HEK293 (cell line): ENCODE results near the gene KIF5A.

Source experiments
- CTCF ChIA-PET: fragments of 350-600 bp; formaldehyde crosslinking; extraction: SDS; loops from one replicate; lab custom pipeline; 2021; ENCODE audit warnings: antibody characterized with exemption; lab: Yijun Ruan, JAX
- POLR2A ChIA-PET: fragments of 300-600 bp; formaldehyde crosslinking; extraction: SDS; loops from one replicate; lab custom pipeline; 2020; ENCODE audit warnings: antibody characterized with exemption, inconsistent platforms; lab: Yijun Ruan, JAX
- H3K27ac ChIP-seq: fragments of 200-500 bp; sonication (Bioruptor generic); 2 replicates; pipeline ENCODE4 v1.5.1; 2014; ENCODE audit warnings: low read depth, low read length, control low read depth, inconsistent platforms; ENCODE audit errors: extremely low read depth
- H3K36me3 ChIP-seq, 2 experiments: fragments of 200-500 bp in 1 of 2; sonication (Bioruptor generic) in 1 of 2; 1 replicate in 1 of 2; 2 replicates in 1 of 2; pipeline ENCODE4 v1.5.1; 2014 to 2017; ENCODE audit warnings: inconsistent platforms in 2 of 2, low read length in 2 of 2; ENCODE audit not compliant: control insufficient read depth in 2 of 2, insufficient read depth in 1 of 2
- H3K4me1 ChIP-seq: fragments of 200-500 bp; sonication (Bioruptor generic); 2 replicates; pipeline ENCODE4 v1.5.1; 2014; ENCODE audit warnings: mild to moderate bottlenecking, low read length, inconsistent platforms; ENCODE audit not compliant: control insufficient read depth, insufficient read depth
- H3K4me3 ChIP-seq: 2 replicates; pipeline ENCODE4 v1.5.1; 2011; ENCODE audit warnings: low read depth, mild to moderate bottlenecking, control low read depth, low read length, moderate library complexity
- H3K9me3 ChIP-seq: fragments of 200-500 bp; sonication (Bioruptor generic); 2 replicates; pipeline ENCODE4 v1.5.1; 2014; ENCODE audit warnings: low read depth, low read length, inconsistent platforms; ENCODE audit not compliant: control insufficient read depth, insufficient read depth
- KLF16 ChIP-seq: fragments of 450-650 bp; formaldehyde crosslinking; IDR thresholded peaks from 2 replicates; pipeline ENCODE4 v1.5.1; 2017; ENCODE audit warnings: missing biosample characterization, missing genetic modification characterization
- KLF8 ChIP-seq: fragments of 450-650 bp; formaldehyde crosslinking; IDR thresholded peaks from 2 replicates; pipeline ENCODE4 v1.5.1; 2016; ENCODE audit warnings: missing biosample characterization, missing genetic modification characterization
- KLF9 ChIP-seq: fragments of 450-650 bp; formaldehyde crosslinking; IDR thresholded peaks from 2 replicates; pipeline ENCODE4 v1.5.1; 2016; ENCODE audit warnings: missing biosample characterization, missing genetic modification characterization, low read depth
- MEIS1 ChIP-seq: sonication (generic); formaldehyde crosslinking; IDR thresholded peaks from 2 replicates; pipeline ENCODE4 v1.8.1; 2022; ENCODE audit warnings: missing genetic modification reagents, mild to moderate bottlenecking, borderline replicate concordance
- SALL2 ChIP-seq: fragments of 450-650 bp; formaldehyde crosslinking; IDR thresholded peaks from 2 replicates; pipeline ENCODE4 v1.5.0; 2017; ENCODE audit warnings: missing biosample characterization, mild to moderate bottlenecking, missing genetic modification characterization, borderline replicate concordance
- SCRT2 ChIP-seq: fragments of 450-650 bp; formaldehyde crosslinking; IDR thresholded peaks from 2 replicates; pipeline ENCODE4 v1.5.1; 2016; ENCODE audit warnings: missing biosample characterization, missing genetic modification characterization
- WT1 ChIP-seq: fragments of 450-650 bp; formaldehyde crosslinking; IDR thresholded peaks from 2 replicates; pipeline ENCODE4 v1.5.1; 2016; ENCODE audit warnings: missing biosample characterization, missing genetic modification characterization
- ZBTB10 ChIP-seq: fragments of 450-650 bp; formaldehyde crosslinking; IDR thresholded peaks from 2 replicates; pipeline ENCODE4 v1.5.1; 2016; ENCODE audit warnings: missing biosample characterization, missing genetic modification characterization
- ZBTB49 ChIP-seq: fragments of 450-650 bp; formaldehyde crosslinking; IDR thresholded peaks from 2 replicates; pipeline ENCODE4 v1.5.1; 2016; ENCODE audit warnings: missing biosample characterization, missing genetic modification characterization, low read depth
- ZFP3 ChIP-seq: fragments of 450-650 bp; formaldehyde crosslinking; IDR thresholded peaks from 2 replicates; pipeline ENCODE4 v1.5.1; 2016; ENCODE audit warnings: low read depth, missing biosample characterization, missing genetic modification characterization
- ZFP41 ChIP-seq: fragments of 450-650 bp; formaldehyde crosslinking; IDR thresholded peaks from 2 replicates; pipeline ENCODE4 v1.5.1; 2016; ENCODE audit warnings: missing biosample characterization, missing genetic modification characterization, borderline replicate concordance
- ZIC2 ChIP-seq: fragments of 450-650 bp; formaldehyde crosslinking; IDR thresholded peaks from 2 replicates; pipeline ENCODE4 v1.5.1; 2016; ENCODE audit warnings: missing biosample characterization, missing genetic modification characterization
- ZNF138 ChIP-seq: fragments of 450-650 bp; formaldehyde crosslinking; IDR thresholded peaks from 2 replicates; pipeline ENCODE4 v1.5.1; 2016; ENCODE audit warnings: missing biosample characterization, missing genetic modification characterization, borderline replicate concordance
- ZNF169 ChIP-seq: fragments of 450-650 bp; formaldehyde crosslinking; IDR thresholded peaks from 2 replicates; pipeline ENCODE4 v1.5.1; 2016; ENCODE audit warnings: missing biosample characterization, missing genetic modification characterization
- ZNF202 ChIP-seq: fragments of 450-650 bp; formaldehyde crosslinking; IDR thresholded peaks from 2 replicates; pipeline ENCODE4 v1.5.1; 2016; ENCODE audit warnings: missing biosample characterization, missing genetic modification characterization, borderline replicate concordance
- ZNF239 ChIP-seq: fragments of 450-650 bp; formaldehyde crosslinking; IDR thresholded peaks from 2 replicates; pipeline ENCODE4 v1.5.1; 2016; ENCODE audit warnings: missing biosample characterization, missing genetic modification characterization
- ZNF366 ChIP-seq: fragments of 450-650 bp; formaldehyde crosslinking; conservative IDR thresholded peaks from 2 replicates; pipeline ENCODE4 v1.5.1; 2016; ENCODE audit warnings: missing biosample characterization, missing genetic modification characterization
- ZNF416 ChIP-seq: fragments of 450-650 bp; formaldehyde crosslinking; IDR thresholded peaks from 2 replicates; pipeline ENCODE4 v1.5.1; 2016; ENCODE audit warnings: missing biosample characterization, missing genetic modification characterization
- ZNF548 ChIP-seq: fragments of 450-650 bp; formaldehyde crosslinking; IDR thresholded peaks from 2 replicates; pipeline ENCODE4 v1.5.1; 2016; ENCODE audit warnings: missing biosample characterization, missing genetic modification characterization
- ZNF561 ChIP-seq: fragments of 450-650 bp; IDR thresholded peaks from 2 replicates; pipeline ENCODE4 v1.5.1; 2018; ENCODE audit warnings: missing biosample characterization, missing genetic modification characterization, borderline replicate concordance
- ZNF629 ChIP-seq: fragments of 450-650 bp; formaldehyde crosslinking; IDR thresholded peaks from 2 replicates; pipeline ENCODE4 v1.5.1; 2017; ENCODE audit warnings: missing biosample characterization, missing genetic modification characterization
- ZNF664 ChIP-seq: fragments of 450-650 bp; formaldehyde crosslinking; IDR thresholded peaks from 2 replicates; pipeline ENCODE4 v1.5.1; 2016; ENCODE audit warnings: missing biosample characterization, missing genetic modification characterization
- ZNF677 ChIP-seq: fragments of 450-650 bp; IDR thresholded peaks from 2 replicates; pipeline ENCODE4 v1.5.0; 2018; ENCODE audit warnings: missing biosample characterization, mild to moderate bottlenecking, missing genetic modification characterization, moderate library complexity
- ZNF843 ChIP-seq: fragments of 450-650 bp; formaldehyde crosslinking; IDR thresholded peaks from 2 replicates; pipeline ENCODE4 v1.5.1; 2016; ENCODE audit warnings: missing biosample characterization, missing genetic modification characterization

KIF5A gene

GRCh38 chr12:57575771-57576612 is 26.1 kb downstream of the KIF5A start (continued):
- TF ChIP-seq MEIS1 (CRISPR knock-in tag) (no peak), ZNF202 (tag by site-specific recombination) (no peak), KLF9 (tag by site-specific recombination) (no peak), ZNF416 (no peak)

GRCh38 chr12:57576613-57577160 is 26.8 kb downstream of the KIF5A start:
- H3K9me3 ChIP-seq = no peaks in the 10 kb centered on the region
- H3K36me3 ChIP-seq = peaks cover 8 to 70% of the 10 kb centered on the region in 2 experiments; a peak in 2 of 3 replicates
- CTCF ChIA-PET = interaction anchor here (0.6 to 3.5 kb wide), 4 partner anchors 8 to 114 kb away, joined by 4 to 37 read pairs (median 4); no protein-coding TSS in a partner anchor
- POLR2A ChIA-PET = interaction anchor here (0.7 kb wide), 1 partner anchor 16 kb away, joined by 3 read pairs; no protein-coding TSS in a partner anchor
- H3K4me1 ChIP-seq = no peaks in the 10 kb centered on the region
- TF ChIP-seq ZBTB49 (tag by site-specific recombination) (no peak), SCRT2 (no peak), ZNF677 (tag by site-specific recombination) (no peak), ZNF664 (tag by site-specific recombination) (no peak), ZNF239 (tag by site-specific recombination) (no peak), ZNF561 (no peak), ZNF629 (tag by site-specific recombination) (no peak), SALL2 (no peak), ZNF548 (no peak), WT1 (no peak), ZFP41 (no peak), ZBTB10 (no peak), KLF16 (tag by site-specific recombination) (no peak), ZNF169 (tag by site-specific recombination) (no peak), KLF8 (tag by site-specific recombination) (no peak), ZIC2 (tag by site-specific recombination) (no peak), ZNF366 (tag by site-specific recombination) (no peak), ZNF843 (tag by site-specific recombination) (no peak), ZFP3 (tag by site-specific recombination) (no peak), ZNF138 (tag by site-specific recombination) (no peak)
- TF ChIP-seq, all 188 proteins: peak for 0
- H3K4me3 ChIP-seq = no peak overlapping the region
- H3K27ac ChIP-seq = no peak overlapping the region
